ENCODE data around the gene KIAA1210.
"Not testable (repeated sequence)": the region's sequence is repeated elsewhere in the genome, so short reads cannot be mapped to it uniquely, and the experiment has no call there.

The KIAA1210 gene

GRCh38 chrX:119030990-119031389 is 96.6 kb downstream of the KIAA1210 start:
- no peak for FAIRE-seq

GRCh38 chrX:119029656-119030055 is 98.0 kb downstream of the KIAA1210 start:
- FAIRE-seq, result not testable (repeated sequence)

DNA sequence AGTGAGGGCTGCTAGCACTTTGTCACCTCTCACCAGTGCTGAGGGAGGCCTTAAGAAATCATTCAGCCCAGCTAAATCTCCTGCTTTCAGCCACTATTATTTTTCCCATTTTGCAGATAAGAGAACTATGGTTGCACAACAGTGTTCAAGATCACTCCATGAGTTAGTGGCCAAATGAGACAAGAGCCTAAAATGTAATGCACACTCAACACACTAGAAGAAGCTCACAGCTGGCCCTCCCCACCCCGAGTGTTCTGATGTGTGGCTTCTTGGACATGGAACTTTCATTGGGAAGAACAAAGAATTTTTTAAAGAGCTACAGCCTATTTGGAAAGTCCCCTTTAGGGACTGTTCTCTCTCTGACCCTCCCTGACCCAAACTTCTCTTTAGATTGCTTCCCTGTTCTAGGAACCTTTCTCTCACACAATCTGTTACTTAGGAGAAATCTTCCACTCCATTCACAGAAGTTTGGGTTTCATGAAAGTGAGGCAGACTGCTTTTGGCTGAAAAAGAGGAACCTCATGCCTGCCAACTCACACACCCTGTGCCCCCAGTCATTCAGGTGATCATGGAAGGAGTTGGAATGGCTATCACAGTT is 98.8 kb downstream of the KIAA1210 start:
- no peak for FAIRE-seq
